ENCODE data around the gene ARHGAP5. TPM values are rescaled to one million over a fixed set of nuclear protein-coding genes. Genes with fewer than 3 reads are reported as not detected.
A peak's percentile ranks its signal among the peaks of the same experiment; 100 is the strongest.

The ARHGAP5 gene
- total RNA-seq, 1 donor from 2014 or later: 157 TPM

DNA sequence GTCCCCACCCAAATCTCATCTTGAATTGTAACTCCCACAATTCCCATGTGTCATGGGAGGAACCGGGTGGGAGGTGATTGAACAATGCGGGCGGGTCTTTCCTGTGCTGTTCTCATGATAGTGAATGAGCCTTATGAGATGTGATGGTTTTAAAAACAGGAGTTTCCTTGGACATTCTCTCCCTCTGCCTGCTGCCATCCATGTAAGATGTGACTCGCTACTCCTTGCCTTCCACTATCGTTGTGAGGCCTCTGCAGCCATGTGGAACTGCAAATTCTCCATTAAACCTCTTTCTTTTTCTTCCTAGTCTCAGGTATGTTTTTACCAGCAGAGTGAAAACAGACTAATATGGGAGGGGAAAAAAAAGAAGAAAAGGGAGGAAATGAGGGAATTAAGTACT is 22.6 kb upstream of the ARHGAP5 start:
- TF ChIP-seq, protein P1, sequence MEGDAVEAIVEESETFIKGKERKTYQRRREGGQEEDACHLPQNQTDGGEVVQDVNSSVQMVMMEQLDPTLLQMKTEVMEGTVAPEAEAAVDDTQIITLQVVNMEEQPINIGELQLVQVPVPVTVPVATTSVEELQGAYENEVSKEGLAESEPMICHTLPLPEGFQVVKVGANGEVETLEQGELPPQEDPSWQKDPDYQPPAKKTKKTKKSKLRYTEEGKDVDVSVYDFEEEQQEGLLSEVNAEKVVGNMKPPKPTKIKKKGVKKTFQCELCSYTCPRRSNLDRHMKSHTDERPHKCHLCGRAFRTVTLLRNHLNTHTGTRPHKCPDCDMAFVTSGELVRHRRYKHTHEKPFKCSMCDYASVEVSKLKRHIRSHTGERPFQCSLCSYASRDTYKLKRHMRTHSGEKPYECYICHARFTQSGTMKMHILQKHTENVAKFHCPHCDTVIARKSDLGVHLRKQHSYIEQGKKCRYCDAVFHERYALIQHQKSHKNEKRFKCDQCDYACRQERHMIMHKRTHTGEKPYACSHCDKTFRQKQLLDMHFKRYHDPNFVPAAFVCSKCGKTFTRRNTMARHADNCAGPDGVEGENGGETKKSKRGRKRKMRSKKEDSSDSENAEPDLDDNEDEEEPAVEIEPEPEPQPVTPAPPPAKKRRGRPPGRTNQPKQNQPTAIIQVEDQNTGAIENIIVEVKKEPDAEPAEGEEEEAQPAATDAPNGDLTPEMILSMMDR (conservative IDR thresholded peaks at IDR 0.05): no peak
- DNase-seq (ENCODE audit: extremely low spot score, unreplicated experiment): no peak
- H3K36me3 Mint-ChIP-seq: no peaks in the 10 kb centered on the region
- H3K4me3 Mint-ChIP-seq: no peak overlapping the region
- no peaks in the 10 kb centered on the region for H3K9me3 Mint-ChIP-seq
- H3K27me3 Mint-ChIP-seq: no peaks in the 10 kb centered on the region
- no peak overlapping the region for H3K27ac Mint-ChIP-seq
- H3K4me1 Mint-ChIP-seq (ENCODE audit: unreplicated experiment): peaks cover 4% of the 10 kb centered on the region

DNA sequence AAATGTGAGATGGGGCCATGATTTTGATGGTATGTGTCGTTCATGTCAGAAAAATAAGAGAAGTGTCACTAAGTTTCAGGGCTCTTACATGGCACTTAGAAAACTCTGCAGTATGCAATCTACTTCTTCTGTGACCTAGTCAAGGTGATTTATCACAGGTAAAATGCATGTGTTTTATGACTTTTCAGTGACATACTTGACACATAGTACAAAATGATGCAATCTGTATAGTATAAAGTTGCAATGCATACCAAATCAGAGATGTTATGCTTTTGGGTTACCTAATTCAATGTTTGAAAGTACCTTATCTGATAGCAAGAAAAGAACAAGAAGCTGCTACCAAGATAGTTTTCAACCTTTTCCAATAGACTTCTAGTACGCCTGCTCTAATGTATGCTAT is 21.9 kb upstream of the ARHGAP5 start:
- H3K27me3 Mint-ChIP-seq: no peaks in the 10 kb centered on the region
- DNase-seq (ENCODE audit: extremely low spot score, unreplicated experiment): no peak
- peaks cover 5% of the 10 kb centered on the region for H3K4me1 Mint-ChIP-seq (ENCODE audit: unreplicated experiment)
- H3K36me3 Mint-ChIP-seq: no peaks in the 10 kb centered on the region
- H3K27ac Mint-ChIP-seq: no peak overlapping the region
- H3K9me3 Mint-ChIP-seq: no peaks in the 10 kb centered on the region
- TF ChIP-seq, protein P1 (conservative IDR thresholded peaks at IDR 0.05): no peak
- no peak overlapping the region for H3K4me3 Mint-ChIP-seq

DNA sequence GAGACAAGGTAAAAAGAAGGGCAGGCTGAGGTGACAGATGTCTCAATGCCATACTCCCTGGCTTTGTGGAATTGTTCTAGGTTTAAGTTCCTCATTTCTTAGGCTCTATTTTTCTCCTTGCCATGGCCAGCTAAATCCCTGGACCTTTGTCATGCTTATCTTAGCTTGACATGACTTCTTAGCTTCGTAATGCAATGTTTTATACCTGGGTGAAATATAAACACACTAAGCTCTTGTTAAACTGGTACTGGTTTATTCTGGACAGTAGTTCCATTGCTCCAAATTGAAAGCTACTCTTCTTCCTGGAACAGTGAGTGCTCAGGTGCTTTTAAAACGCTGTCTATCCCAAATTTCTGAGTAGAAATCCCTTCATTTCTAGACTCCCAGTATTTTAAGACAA is 17.4 kb upstream of the ARHGAP5 start:
- TF ChIP-seq, protein P1 (conservative IDR thresholded peaks at IDR 0.05): no peak
- no peak overlapping the region for H3K27ac Mint-ChIP-seq

DNA sequence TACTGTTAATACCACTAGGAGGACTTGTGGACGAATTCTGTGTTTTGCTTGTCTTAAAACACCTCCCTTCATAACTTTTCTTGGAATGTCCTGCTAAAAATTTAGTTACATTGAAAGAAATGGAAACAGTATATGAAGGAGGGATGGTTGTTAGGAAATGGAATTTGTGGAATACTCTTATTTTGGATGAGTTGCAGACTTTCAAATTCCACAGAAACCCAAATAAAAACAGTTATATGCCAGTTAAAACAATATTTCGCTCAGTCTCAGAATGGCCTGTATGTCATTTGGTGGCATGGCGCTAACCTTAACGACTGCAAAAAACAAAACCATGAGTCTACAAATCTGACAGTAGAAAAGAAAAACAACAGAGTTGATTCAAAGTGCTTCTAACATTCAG is 12.2 kb upstream of the ARHGAP5 start:
- DNase-seq (ENCODE audit: extremely low spot score, unreplicated experiment): no peak
- no peaks in the 10 kb centered on the region for H3K4me1 Mint-ChIP-seq (ENCODE audit: unreplicated experiment)
- TF ChIP-seq, protein P1 (conservative IDR thresholded peaks at IDR 0.05): no peak
- no peak overlapping the region for H3K27ac Mint-ChIP-seq
- no peaks in the 10 kb centered on the region for H3K9me3 Mint-ChIP-seq
- no peaks in the 10 kb centered on the region for H3K36me3 Mint-ChIP-seq
- H3K4me3 Mint-ChIP-seq: no peak overlapping the region
- H3K27me3 Mint-ChIP-seq: no peaks in the 10 kb centered on the region

More for the DNA sequence above, 17.4 kb upstream of the ARHGAP5 start:
- DNase-seq (ENCODE audit: extremely low spot score, unreplicated experiment): no peak
- no peak overlapping the region for H3K4me3 Mint-ChIP-seq
- peaks cover 5% of the 10 kb centered on the region for H3K4me1 Mint-ChIP-seq (ENCODE audit: unreplicated experiment)
- no peaks in the 10 kb centered on the region for H3K36me3 Mint-ChIP-seq
- H3K9me3 Mint-ChIP-seq: no peaks in the 10 kb centered on the region
- H3K27me3 Mint-ChIP-seq: no peaks in the 10 kb centered on the region

DNA sequence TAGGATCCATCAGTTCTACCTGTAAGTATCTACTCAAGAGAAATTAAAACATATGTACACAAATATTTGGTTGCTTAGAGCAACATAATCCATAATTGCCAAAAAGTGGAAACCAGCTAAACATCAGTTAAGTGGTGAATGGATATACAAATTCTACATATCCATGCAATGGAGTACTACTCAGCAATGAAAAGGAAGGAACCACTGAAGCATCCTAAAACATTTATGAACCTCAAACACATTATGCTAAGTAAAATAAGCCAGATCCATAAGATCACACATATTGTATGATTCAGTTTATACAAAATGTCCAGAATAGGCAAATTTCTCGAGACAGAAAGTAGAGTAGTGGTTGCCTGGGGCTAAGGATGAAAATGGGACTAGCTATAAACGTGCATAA is 8.4 kb upstream of the ARHGAP5 start:
- no peak overlapping the region for H3K27ac Mint-ChIP-seq
- H3K4me1 Mint-ChIP-seq (ENCODE audit: unreplicated experiment): peaks cover 4% of the 10 kb centered on the region
- H3K36me3 Mint-ChIP-seq: no peaks in the 10 kb centered on the region
- H3K27me3 Mint-ChIP-seq: no peaks in the 10 kb centered on the region
- H3K4me3 Mint-ChIP-seq: no peak overlapping the region
- TF ChIP-seq, protein P1 (conservative IDR thresholded peaks at IDR 0.05): no peak
- no peaks in the 10 kb centered on the region for H3K9me3 Mint-ChIP-seq
- DNase-seq (ENCODE audit: extremely low spot score, unreplicated experiment): no peak

DNA sequence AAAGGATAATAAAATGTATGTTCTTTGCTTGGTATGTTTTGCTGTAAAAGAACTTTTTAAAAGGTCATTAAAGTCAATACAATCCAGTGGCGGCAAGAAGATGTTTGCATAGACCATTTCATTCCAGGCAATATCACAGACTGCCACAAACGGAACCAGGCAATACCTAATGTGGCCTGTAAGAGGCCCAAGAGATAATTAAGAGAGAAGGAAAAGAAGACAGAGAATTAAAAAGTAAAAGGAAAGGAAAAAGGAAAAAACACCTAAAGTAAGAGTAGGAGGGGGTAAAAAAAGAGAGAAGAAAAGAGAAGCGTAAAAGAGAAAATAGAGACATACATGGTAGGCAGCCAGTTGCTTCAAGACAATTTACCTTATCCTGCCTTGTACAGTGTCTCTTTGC is 6.8 kb upstream of the ARHGAP5 start:
- H3K27ac Mint-ChIP-seq: no peak overlapping the region
- DNase-seq (ENCODE audit: extremely low spot score, unreplicated experiment): no peak
- peaks cover 14% of the 10 kb centered on the region for H3K4me1 Mint-ChIP-seq (ENCODE audit: unreplicated experiment)
- H3K4me3 Mint-ChIP-seq: no peak overlapping the region
- TF ChIP-seq, protein P1 (conservative IDR thresholded peaks at IDR 0.05): peak; percentile 55
- H3K9me3 Mint-ChIP-seq: no peaks in the 10 kb centered on the region
- H3K36me3 Mint-ChIP-seq: no peaks in the 10 kb centered on the region
- H3K27me3 Mint-ChIP-seq: no peaks in the 10 kb centered on the region
